SU-DHL-6 (cell line): Measurements from ENCODE around the gene CALCR.

ENCODE experiments used
- H2AFZ ChIP-seq: fragments of 200-600 bp; sonication (generic); 2 replicates; pipeline ENCODE4 v1.6.1; 2014; ENCODE audit warnings: low read depth, mild to moderate bottlenecking, moderate library complexity, mixed read lengths, antibody characterized with exemption, low read length; ENCODE audit not compliant: severe bottlenecking
- H3F3A ChIP-seq: fragments of 200-600 bp; shearing (Covaris generic); 2 replicates; pipeline ENCODE4 v1.6.0; 2016; ENCODE audit warnings: antibody characterized with exemption, mild to moderate bottlenecking; ENCODE audit not compliant: insufficient read depth
- H3K27ac ChIP-seq: fragments of 200-600 bp; sonication (generic); 2 replicates; pipeline ENCODE4 v1.5.1; 2016; ENCODE audit warnings: low read depth, mild to moderate bottlenecking, low read length, moderate library complexity, mixed read lengths
- H3K27me3 ChIP-seq: fragments of 200-600 bp; sonication (generic), shearing (Covaris generic); 2 replicates; pipeline ENCODE4 v1.6.0; 2014; ENCODE audit warnings: mild to moderate bottlenecking, low read length
- H3K36me3 ChIP-seq: fragments of 200-600 bp; sonication (generic); 2 replicates; pipeline ENCODE4 v1.6.1; 2014; ENCODE audit warnings: mild to moderate bottlenecking, low read length, mixed read lengths
- H3K4me2 ChIP-seq: fragments of 300-600, 200-600 bp; shearing (Covaris generic), sonication (generic); 2 replicates; pipeline ENCODE4 v1.6.0; 2014; ENCODE audit warnings: low read length, low read depth, mild to moderate bottlenecking; ENCODE audit not compliant: poor library complexity, severe bottlenecking
- H3K4me3 ChIP-seq: fragments of 200-600 bp; sonication (generic); 2 replicates; pipeline ENCODE4 v1.5.1; 2014; ENCODE audit warnings: antibody characterized with exemption, low read length, mild to moderate bottlenecking, mixed read lengths; ENCODE audit not compliant: insufficient read depth, poor library complexity, severe bottlenecking
- H3K79me2 ChIP-seq: fragments of 200-600 bp; sonication (generic); 2 replicates; pipeline ENCODE4 v1.6.1; 2014; ENCODE audit warnings: mild to moderate bottlenecking, low read length, moderate library complexity; ENCODE audit not compliant: insufficient read depth
- H3K9ac ChIP-seq: fragments of 200-600 bp; sonication (generic); 2 replicates; pipeline ENCODE4 v1.7.0; 2014; ENCODE audit warnings: mild to moderate bottlenecking, low read length
- H3K9me2 ChIP-seq: fragments of 200-600 bp; sonication (generic); replicated peaks from 2 replicates; pipeline ENCODE4 v1.6.1; 2014; ENCODE audit warnings: low read length; ENCODE audit not compliant: insufficient read depth
- H3K9me3 ChIP-seq: fragments of 200-600 bp; sonication (generic); 2 replicates; pipeline ENCODE4 v1.6.1; 2014; ENCODE audit warnings: low read length, mixed read lengths; ENCODE audit not compliant: insufficient read depth
- H4K20me1 ChIP-seq: fragments of 200-600 bp; sonication (generic); 2 replicates; pipeline ENCODE4 v1.6.1; 2014; ENCODE audit warnings: low read depth, mild to moderate bottlenecking, antibody characterized with exemption, low read length, moderate library complexity, mixed read lengths
- CTCF ChIP-seq: fragments of 200-600 bp; sonication (generic); IDR thresholded peaks from one replicate; pipeline ENCODE4 v1.5.1; 2017; ENCODE audit warnings: antibody characterized with exemption, mild to moderate bottlenecking, low read length, moderate library complexity; ENCODE audit not compliant: insufficient read depth, poor library complexity, severe bottlenecking
- EZH2phosphoT487 ChIP-seq: fragments of 200-600 bp; sonication (generic), shearing (Covaris generic); conservative IDR thresholded peaks from 2 replicates; pipeline ENCODE4 v1.6.1; 2018; ENCODE audit warnings: mild to moderate bottlenecking, antibody characterized with exemption, low read length, moderate library complexity, mixed read lengths

The CALCR gene

DNA sequence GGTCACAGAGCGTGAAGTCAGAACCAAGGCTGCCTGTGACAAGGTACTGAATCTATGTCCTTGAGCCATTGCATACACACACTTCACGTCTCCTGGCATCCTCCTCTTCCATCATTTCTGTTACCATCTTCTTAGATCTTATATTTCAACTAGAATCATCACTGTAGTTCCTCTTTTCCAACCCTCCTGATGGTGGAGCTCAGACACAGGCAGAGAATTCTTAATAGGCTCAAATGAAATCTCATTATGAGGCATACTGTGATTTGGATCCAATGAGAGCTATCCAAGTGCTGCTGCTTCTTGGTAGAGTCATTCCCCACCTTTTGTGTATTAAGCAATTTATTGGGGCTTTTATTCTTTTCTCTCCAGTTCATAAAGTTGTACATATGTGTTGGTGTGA is 113.2 kb downstream of the CALCR start:
- Histone ChIP-seq H3K4me3 (no peak overlapping the region), H3F3A (no peaks in the 10 kb centered on the region), H3K9ac (no peak overlapping the region), H3K27ac (no peak overlapping the region), H3K4me2 (no peak overlapping the region), H2AFZ (no peak overlapping the region), H3K36me3 (no peaks in the 10 kb centered on the region), H3K9me3 (no peaks in the 10 kb centered on the region), H3K27me3 (no peaks in the 10 kb centered on the region), H4K20me1 (no peaks in the 10 kb centered on the region), H3K79me2 (no peaks in the 10 kb centered on the region), H3K9me2 (no peaks in the 10 kb centered on the region)
- TF ChIP-seq EZH2phosphoT487 (no peak), CTCF (no peak)

- Histone ChIP-seq H3K27me3 (no peaks in the 10 kb centered on the region), H3K36me3 (no peaks in the 10 kb centered on the region), H3K4me2 (no peak overlapping the region), H4K20me1 (no peaks in the 10 kb centered on the region), H3K4me3 (no peak overlapping the region), H3K27ac (no peak overlapping the region), H3K79me2 (no peaks in the 10 kb centered on the region), H3K9ac (no peak overlapping the region), H3K9me3 (no peaks in the 10 kb centered on the region), H3K9me2 (no peaks in the 10 kb centered on the region), H3F3A (no peaks in the 10 kb centered on the region), H2AFZ (no peak overlapping the region)
- TF ChIP-seq EZH2phosphoT487 (no peak), CTCF (no peak)
Observed at GRCh38 chr7:93453262-93453661, 121.3 kb downstream of the CALCR start.

DNA sequence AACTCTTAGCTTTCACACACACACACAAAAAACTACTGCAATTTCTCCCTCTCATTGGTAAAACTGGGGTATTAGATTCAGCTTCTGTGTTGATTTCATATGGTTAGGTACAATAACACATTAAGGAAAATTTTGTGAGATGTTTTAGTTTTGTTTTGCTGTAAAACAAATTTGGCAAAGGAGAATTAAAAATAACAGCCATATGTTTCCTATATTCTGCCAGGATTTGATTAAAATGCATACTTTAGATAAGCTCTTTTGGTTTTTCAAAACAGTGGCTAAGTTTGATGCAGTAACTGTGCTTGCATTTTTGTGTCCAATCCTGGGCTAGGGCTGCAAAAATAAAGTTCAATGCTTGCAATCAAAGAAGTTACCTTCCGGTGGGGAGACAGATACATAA is 126.3 kb downstream of the CALCR start:
- H3K9me3 ChIP-seq, result no peaks in the 10 kb centered on the region
- TF ChIP-seq EZH2phosphoT487, result no peak
- TF ChIP-seq CTCF, result no peak
- no peak overlapping the region for H3K27ac ChIP-seq
- no peaks in the 10 kb centered on the region for H4K20me1 ChIP-seq
- no peaks in the 10 kb centered on the region for H3K79me2 ChIP-seq
- no peaks in the 10 kb centered on the region for H3K27me3 ChIP-seq
- H3K36me3 ChIP-seq, result no peaks in the 10 kb centered on the region
- H3F3A ChIP-seq, result no peaks in the 10 kb centered on the region
- no peak overlapping the region for H3K4me3 ChIP-seq
- H3K9ac ChIP-seq, result no peak overlapping the region
- no peaks in the 10 kb centered on the region for H3K9me2 ChIP-seq
- H3K4me2 ChIP-seq, result no peak overlapping the region
- no peak overlapping the region for H2AFZ ChIP-seq

GRCh38 chr7:93447509-93447908 is 127.0 kb downstream of the CALCR start:
- no peaks in the 10 kb centered on the region for H3K9me3 ChIP-seq
- H2AFZ ChIP-seq, result no peak overlapping the region
- H3K4me2 ChIP-seq, result no peak overlapping the region
- no peaks in the 10 kb centered on the region for H3K9me2 ChIP-seq
- H3K27ac ChIP-seq, result no peak overlapping the region
- TF ChIP-seq CTCF (no peak), EZH2phosphoT487 (no peak)
- no peaks in the 10 kb centered on the region for H3F3A ChIP-seq
- H3K9ac ChIP-seq, result no peak overlapping the region
- H3K79me2 ChIP-seq, result no peaks in the 10 kb centered on the region
- no peaks in the 10 kb centered on the region for H3K27me3 ChIP-seq
- no peaks in the 10 kb centered on the region for H4K20me1 ChIP-seq
- no peak overlapping the region for H3K4me3 ChIP-seq
- H3K36me3 ChIP-seq, result no peaks in the 10 kb centered on the region
